Upper lobe of left lung (tissue), 4 donors: ENCODE measurements around the gene TMEM186.

Experiments used
- POLR2A ChIP-seq, 4 donors: fragments of 450-650 bp; IDR thresholded peaks; one replicate each; pipeline ENCODE4 v1.5.1; 2016 to 2017; ENCODE audit warnings: antibody characterized with exemption in 4 of 4, mild to moderate bottlenecking in 2 of 4
- POLR2AphosphoS5 ChIP-seq, 2 donors: sonication (generic); formaldehyde crosslinking; IDR thresholded peaks; one replicate each; pipeline ENCODE4 v1.5.1; 2017; ENCODE audit warnings: antibody characterized with exemption in 2 of 2
- TF ChIP-seq, protein P1 (sequence below), 6 experiments: fragments of 450-650 bp in 4 of 6; fragments of 200-600 bp in 2 of 6; sonication (generic) in 2 of 6; IDR thresholded peaks; one replicate each; pipeline ENCODE4 v1.5.1; 2016 to 2019; ENCODE audit warnings: antibody characterized with exemption in 6 of 6

GRCh38 chr16:8814095-8814806 lies 16.8 kb upstream of the TMEM186 start:
- TF ChIP-seq POLR2A (IDR thresholded peaks at IDR 0.05) (no peak), POLR2AphosphoS5 (IDR thresholded peaks at IDR 0.05) (no peak)
- TF ChIP-seq, protein P1, sequence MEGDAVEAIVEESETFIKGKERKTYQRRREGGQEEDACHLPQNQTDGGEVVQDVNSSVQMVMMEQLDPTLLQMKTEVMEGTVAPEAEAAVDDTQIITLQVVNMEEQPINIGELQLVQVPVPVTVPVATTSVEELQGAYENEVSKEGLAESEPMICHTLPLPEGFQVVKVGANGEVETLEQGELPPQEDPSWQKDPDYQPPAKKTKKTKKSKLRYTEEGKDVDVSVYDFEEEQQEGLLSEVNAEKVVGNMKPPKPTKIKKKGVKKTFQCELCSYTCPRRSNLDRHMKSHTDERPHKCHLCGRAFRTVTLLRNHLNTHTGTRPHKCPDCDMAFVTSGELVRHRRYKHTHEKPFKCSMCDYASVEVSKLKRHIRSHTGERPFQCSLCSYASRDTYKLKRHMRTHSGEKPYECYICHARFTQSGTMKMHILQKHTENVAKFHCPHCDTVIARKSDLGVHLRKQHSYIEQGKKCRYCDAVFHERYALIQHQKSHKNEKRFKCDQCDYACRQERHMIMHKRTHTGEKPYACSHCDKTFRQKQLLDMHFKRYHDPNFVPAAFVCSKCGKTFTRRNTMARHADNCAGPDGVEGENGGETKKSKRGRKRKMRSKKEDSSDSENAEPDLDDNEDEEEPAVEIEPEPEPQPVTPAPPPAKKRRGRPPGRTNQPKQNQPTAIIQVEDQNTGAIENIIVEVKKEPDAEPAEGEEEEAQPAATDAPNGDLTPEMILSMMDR (IDR thresholded peaks at IDR 0.05): no peak
